Daoy (cell line): ENCODE data around the gene ZNF705A. TPM values are rescaled to one million over a fixed set of nuclear protein-coding genes. Genes with fewer than 3 reads are reported as not detected.
"Not testable (repeated sequence)": the region's sequence is repeated elsewhere in the genome, so short reads cannot be mapped to it uniquely, and the experiment has no call there.

Experiments
- DNase-seq: peaks from one replicate; pipeline ENCODE4 v3.0.0-alpha.2; 2015; ENCODE audit warnings: low read depth
- total RNA-seq: library from RNA; depleted of rRNA; stranded (reverse); fragments of >200 nt; shearing (Covaris generic); gene quantifications from 2 replicates; pipeline ENCODE4 v1.2.3, GENCODE V29; 2014; rRNA removed

ZNF705A gene
- total RNA-seq, 1 experiment from 2014 or later = not detected

- not testable (repeated sequence) for DNase-seq
Observed at GRCh38 chr12:8184206-8184605, 27.4 kb downstream of the ZNF705A start.

DNA sequence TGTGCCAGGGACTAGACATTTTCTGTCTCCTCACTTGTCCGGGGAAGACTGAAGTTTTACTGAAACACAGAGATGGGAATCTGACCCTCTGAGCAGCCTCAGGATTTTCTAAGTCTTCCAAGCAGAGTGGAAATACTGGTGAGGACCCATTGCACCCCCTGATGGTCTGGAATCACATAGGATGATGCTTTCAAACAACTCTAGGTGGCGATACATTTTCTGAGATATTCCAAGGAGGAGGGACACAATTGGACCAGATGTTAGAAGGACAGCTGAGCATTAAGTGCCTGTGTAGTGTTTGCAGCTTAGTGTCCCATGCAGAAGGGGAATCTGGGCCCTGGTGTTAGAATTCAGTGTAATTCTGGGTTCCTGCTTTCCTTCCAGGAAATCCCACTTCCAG lies 31.3 kb downstream of the ZNF705A start:
- DNase-seq = not testable (repeated sequence)

GRCh38 chr12:8197685-8198308 lies 41.0 kb downstream of the ZNF705A start:
- DNase-seq = not testable (repeated sequence)

DNA sequence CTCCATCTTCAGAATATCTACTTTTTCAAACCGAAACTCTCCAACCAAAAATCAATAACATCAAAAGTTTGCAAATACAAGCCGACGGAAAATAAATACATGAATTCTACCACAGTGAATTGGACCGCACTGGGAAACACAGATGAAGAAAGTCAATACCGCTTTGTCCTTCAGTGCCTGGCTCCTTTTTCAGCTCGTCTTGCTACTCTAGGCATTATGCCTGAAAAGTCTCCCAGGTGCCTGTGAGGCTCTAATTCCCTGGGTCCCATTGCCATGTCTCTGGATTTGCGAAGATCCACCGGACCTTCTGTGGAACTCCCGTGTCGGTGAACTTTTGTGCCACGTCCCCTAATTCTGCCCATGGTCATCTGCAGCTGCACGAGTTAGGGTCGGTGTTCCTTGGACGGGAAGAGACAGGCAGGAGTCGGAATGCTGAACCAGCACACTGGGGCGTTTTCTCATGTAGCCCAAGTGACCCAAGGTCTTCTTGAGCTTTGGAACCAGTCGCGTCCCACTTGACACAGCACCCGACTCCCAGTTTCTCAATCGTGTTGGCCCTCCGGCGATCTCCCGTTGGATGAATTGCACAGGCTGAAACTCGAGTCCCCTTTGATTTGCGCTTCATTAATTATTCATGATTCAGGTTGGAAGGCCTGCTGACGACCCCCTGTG lies 62.0 kb downstream of the ZNF705A start:
- not testable (repeated sequence) for DNase-seq

DNA sequence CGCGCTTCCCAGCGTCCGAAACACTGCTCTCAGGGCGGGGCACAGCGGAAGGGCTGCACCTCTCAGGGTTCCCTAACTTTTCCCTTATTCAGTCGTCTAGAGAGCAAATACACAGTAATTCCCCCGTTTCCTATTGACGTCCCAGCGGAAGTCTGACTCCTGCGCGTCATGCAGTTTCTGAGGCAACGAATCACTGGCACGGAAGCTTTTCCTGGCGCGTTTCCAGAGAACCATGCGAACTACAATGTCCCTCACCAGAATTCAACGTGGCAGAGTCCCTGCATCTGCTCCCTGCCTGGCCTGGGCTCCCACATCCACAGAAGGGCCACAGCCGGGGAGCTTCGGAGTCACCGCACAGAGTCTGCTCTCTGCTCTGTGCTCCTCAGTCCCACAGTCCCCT lies 64.6 kb downstream of the ZNF705A start:
- DNase-seq = peak; percentile 23

- DNase-seq = not testable (repeated sequence)
Observed at GRCh38 chr12:8221844-8222243, 65.0 kb downstream of the ZNF705A start.

GRCh38 chr12:8222303-8222702 lies 65.5 kb downstream of the ZNF705A start:
- not testable (repeated sequence) for DNase-seq

- not testable (repeated sequence) for DNase-seq
Observed at GRCh38 chr12:8223646-8224045, 66.8 kb downstream of the ZNF705A start.

- DNase-seq = not testable (repeated sequence)
Observed at GRCh38 chr12:8224782-8225181, 68.0 kb downstream of the ZNF705A start.

GRCh38 chr12:8226355-8226754 lies 69.5 kb downstream of the ZNF705A start:
- DNase-seq = no peak

DNA sequence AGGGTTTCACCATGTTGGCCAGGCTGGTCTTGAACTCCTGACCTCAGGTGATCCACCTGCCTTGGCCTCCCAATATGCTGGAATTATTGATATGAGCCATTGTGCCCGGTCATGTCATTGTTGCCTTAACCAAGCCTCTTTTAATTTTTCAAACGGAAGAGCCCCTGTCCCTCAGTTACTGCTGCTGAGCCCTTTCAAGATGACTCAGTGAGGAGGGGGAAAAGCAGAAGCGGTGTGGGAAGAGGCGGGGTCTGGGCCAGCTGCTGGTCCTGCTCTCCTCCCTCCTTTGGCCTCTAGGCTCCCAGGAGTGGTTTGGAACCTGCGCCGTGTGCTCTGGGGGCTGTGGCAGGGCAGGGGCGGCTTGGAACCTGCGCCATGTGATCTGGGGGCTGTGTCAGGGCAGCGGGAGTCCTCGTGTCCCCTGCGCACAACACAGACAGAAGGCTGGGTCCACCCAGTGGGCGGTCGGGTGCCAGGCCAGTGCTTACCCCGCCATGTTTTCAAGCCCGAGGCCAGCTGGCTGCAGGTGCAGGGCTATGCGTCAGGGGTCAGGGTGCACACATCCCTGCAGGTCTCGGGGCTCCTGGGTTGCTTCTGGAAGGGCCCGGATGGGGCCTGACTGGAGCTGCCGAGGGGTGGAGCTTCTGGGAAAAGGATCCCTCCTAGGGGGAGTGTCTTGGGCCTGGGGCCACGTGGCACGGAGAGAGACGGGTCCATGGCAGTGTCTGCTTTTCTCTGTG lies 70.3 kb downstream of the ZNF705A start, which contains the start of gene FAM90A1:
Gene FAM90A1 (minus strand): TSS at position 627 of the 740 bp plus-strand sequence. CDS start 2,786 bp downstream, outside the sequence.
- peak; percentile 30 for DNase-seq

GRCh38 chr12:8227732-8228077 lies 70.9 kb downstream of the ZNF705A start:
- DNase-seq = not testable (repeated sequence)

- not testable (repeated sequence) for DNase-seq
Observed at GRCh38 chr12:8228607-8229006, 71.8 kb downstream of the ZNF705A start.

- not testable (repeated sequence) for DNase-seq
Observed at GRCh38 chr12:8229486-8229885, 72.7 kb downstream of the ZNF705A start.

Other genes starting within 250 kb of the ZNF705A start
- 7.6 and 9.0 TPM in 2 replicates for gene SLC2A3, start 220.8 kb upstream of the ZNF705A start, total RNA-seq
- gene FOXJ2, start 124.3 kb upstream of the ZNF705A start, total RNA-seq = 4.1 and 5.4 TPM in 2 replicates
- 0.40 and 0.57 TPM in 2 replicates for gene C3AR1, start 90.7 kb upstream of the ZNF705A start, total RNA-seq
- gene NECAP1, start 74.7 kb upstream of the ZNF705A start, total RNA-seq = 39.2 and 44.4 TPM in 2 replicates
- gene CLEC4A, start 33.4 kb upstream of the ZNF705A start, total RNA-seq = 0.42 TPM in 1 of 2 replicates, not detected in the other
- gene FAM90A1, start 70.6 kb downstream of the ZNF705A start, total RNA-seq = 0.17 TPM in 1 of 2 replicates, not detected in the other